SU-DHL-6 (cell line): ENCODE data around the gene IGSF21.

Experiments used
- H2AFZ ChIP-seq: fragments of 200-600 bp; sonication (generic); 2 replicates; pipeline ENCODE4 v1.6.1; 2014; ENCODE audit warnings: low read depth, mild to moderate bottlenecking, moderate library complexity, mixed read lengths, antibody characterized with exemption, low read length; ENCODE audit not compliant: severe bottlenecking
- H3F3A ChIP-seq: fragments of 200-600 bp; shearing (Covaris generic); 2 replicates; pipeline ENCODE4 v1.6.0; 2016; ENCODE audit warnings: antibody characterized with exemption, mild to moderate bottlenecking; ENCODE audit not compliant: insufficient read depth
- H3K27ac ChIP-seq: fragments of 200-600 bp; sonication (generic); 2 replicates; pipeline ENCODE4 v1.5.1; 2016; ENCODE audit warnings: low read depth, mild to moderate bottlenecking, low read length, moderate library complexity, mixed read lengths
- H3K27me3 ChIP-seq: fragments of 200-600 bp; sonication (generic), shearing (Covaris generic); 2 replicates; pipeline ENCODE4 v1.6.0; 2014; ENCODE audit warnings: mild to moderate bottlenecking, low read length
- H3K36me3 ChIP-seq: fragments of 200-600 bp; sonication (generic); 2 replicates; pipeline ENCODE4 v1.6.1; 2014; ENCODE audit warnings: mild to moderate bottlenecking, low read length, mixed read lengths
- H3K4me2 ChIP-seq: fragments of 300-600, 200-600 bp; shearing (Covaris generic), sonication (generic); 2 replicates; pipeline ENCODE4 v1.6.0; 2014; ENCODE audit warnings: low read length, low read depth, mild to moderate bottlenecking; ENCODE audit not compliant: poor library complexity, severe bottlenecking
- H3K4me3 ChIP-seq: fragments of 200-600 bp; sonication (generic); 2 replicates; pipeline ENCODE4 v1.5.1; 2014; ENCODE audit warnings: antibody characterized with exemption, low read length, mild to moderate bottlenecking, mixed read lengths; ENCODE audit not compliant: insufficient read depth, poor library complexity, severe bottlenecking
- H3K79me2 ChIP-seq: fragments of 200-600 bp; sonication (generic); 2 replicates; pipeline ENCODE4 v1.6.1; 2014; ENCODE audit warnings: mild to moderate bottlenecking, low read length, moderate library complexity; ENCODE audit not compliant: insufficient read depth
- H3K9ac ChIP-seq: fragments of 200-600 bp; sonication (generic); 2 replicates; pipeline ENCODE4 v1.7.0; 2014; ENCODE audit warnings: mild to moderate bottlenecking, low read length
- H3K9me2 ChIP-seq: fragments of 200-600 bp; sonication (generic); replicated peaks from 2 replicates; pipeline ENCODE4 v1.6.1; 2014; ENCODE audit warnings: low read length; ENCODE audit not compliant: insufficient read depth
- H3K9me3 ChIP-seq: fragments of 200-600 bp; sonication (generic); 2 replicates; pipeline ENCODE4 v1.6.1; 2014; ENCODE audit warnings: low read length, mixed read lengths; ENCODE audit not compliant: insufficient read depth
- H4K20me1 ChIP-seq: fragments of 200-600 bp; sonication (generic); 2 replicates; pipeline ENCODE4 v1.6.1; 2014; ENCODE audit warnings: low read depth, mild to moderate bottlenecking, antibody characterized with exemption, low read length, moderate library complexity, mixed read lengths
- CTCF ChIP-seq: fragments of 200-600 bp; sonication (generic); IDR thresholded peaks from one replicate; pipeline ENCODE4 v1.5.1; 2017; ENCODE audit warnings: antibody characterized with exemption, mild to moderate bottlenecking, low read length, moderate library complexity; ENCODE audit not compliant: insufficient read depth, poor library complexity, severe bottlenecking
- EZH2phosphoT487 ChIP-seq: fragments of 200-600 bp; sonication (generic), shearing (Covaris generic); conservative IDR thresholded peaks from 2 replicates; pipeline ENCODE4 v1.6.1; 2018; ENCODE audit warnings: mild to moderate bottlenecking, antibody characterized with exemption, low read length, moderate library complexity, mixed read lengths

Gene IGSF21

GRCh38 chr1:18147672-18148071, 40.1 kb downstream of the IGSF21 start:
- no peak overlapping the region for H3K27ac ChIP-seq
- H3K9ac ChIP-seq = no peak overlapping the region
- no peaks in the 10 kb centered on the region for H3K9me3 ChIP-seq
- no peaks in the 10 kb centered on the region for H3K27me3 ChIP-seq
- H3K36me3 ChIP-seq = no peaks in the 10 kb centered on the region
- TF ChIP-seq EZH2phosphoT487 = no peak
- TF ChIP-seq CTCF = no peak
- H4K20me1 ChIP-seq = no peaks in the 10 kb centered on the region
- no peak overlapping the region for H2AFZ ChIP-seq
- H3K4me3 ChIP-seq = no peak overlapping the region
- no peak overlapping the region for H3K4me2 ChIP-seq
- H3K79me2 ChIP-seq = no peaks in the 10 kb centered on the region
- H3F3A ChIP-seq = no peaks in the 10 kb centered on the region
- H3K9me2 ChIP-seq = no peaks in the 10 kb centered on the region

GRCh38 chr1:18148461-18148860, 40.9 kb downstream of the IGSF21 start:
- Histone ChIP-seq H3K27me3 (no peaks in the 10 kb centered on the region), H3K9ac (no peak overlapping the region), H3K79me2 (no peaks in the 10 kb centered on the region), H3K4me2 (no peak overlapping the region), H3K9me3 (no peaks in the 10 kb centered on the region), H3K36me3 (no peaks in the 10 kb centered on the region), H4K20me1 (no peaks in the 10 kb centered on the region), H2AFZ (no peak overlapping the region), H3K9me2 (no peaks in the 10 kb centered on the region), H3F3A (no peaks in the 10 kb centered on the region), H3K27ac (no peak overlapping the region), H3K4me3 (no peak overlapping the region)
- TF ChIP-seq EZH2phosphoT487 = no peak
- TF ChIP-seq CTCF = no peak

GRCh38 chr1:18149027-18149641, 41.5 kb downstream of the IGSF21 start:
- H3K79me2 ChIP-seq = no peaks in the 10 kb centered on the region
- no peak overlapping the region for H3K9ac ChIP-seq
- no peak overlapping the region for H3K4me3 ChIP-seq
- TF ChIP-seq CTCF (no peak), EZH2phosphoT487 (no peak)
- no peaks in the 10 kb centered on the region for H3K27me3 ChIP-seq
- no peaks in the 10 kb centered on the region for H3F3A ChIP-seq
- no peaks in the 10 kb centered on the region for H4K20me1 ChIP-seq
- H2AFZ ChIP-seq = no peak overlapping the region
- no peaks in the 10 kb centered on the region for H3K9me3 ChIP-seq
- no peak overlapping the region for H3K4me2 ChIP-seq
- H3K9me2 ChIP-seq = no peaks in the 10 kb centered on the region
- H3K36me3 ChIP-seq = no peaks in the 10 kb centered on the region
- no peak overlapping the region for H3K27ac ChIP-seq
